Measurements from ENCODE around the gene ARHGAP4.

The ARHGAP4 gene

GRCh38 chrX:153866302-153867019 lies 59.6 kb downstream of the ARHGAP4 start:
- DNase-seq (ENCODE audit: low spot score): no peak

DNA sequence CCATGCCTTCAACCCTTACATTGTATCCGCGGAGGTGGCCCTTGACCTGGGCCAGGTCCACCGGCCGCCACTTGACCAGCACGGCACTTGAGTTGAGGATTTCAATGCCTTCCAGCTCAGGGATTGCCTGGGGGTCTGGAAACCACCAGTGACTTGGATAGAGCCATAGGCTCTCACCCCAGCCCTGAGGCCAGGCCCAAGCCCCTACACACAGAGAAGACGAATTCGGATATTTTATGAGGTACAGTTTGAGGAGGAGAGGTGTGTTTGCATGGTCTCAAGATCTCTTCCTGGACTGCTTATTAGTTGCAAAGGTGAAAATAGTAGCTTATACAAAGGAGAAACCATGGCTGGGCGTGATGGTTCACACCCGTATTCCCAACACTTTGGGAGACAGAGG lies 60.4 kb downstream of the ARHGAP4 start:
- no peak for DNase-seq (ENCODE audit: low spot score)

GRCh38 chrX:153865321-153865580 lies 60.8 kb downstream of the ARHGAP4 start:
- DNase-seq (ENCODE audit: low spot score): no peak

GRCh38 chrX:153864561-153865320 lies 61.3 kb downstream of the ARHGAP4 start:
- no peak for DNase-seq (ENCODE audit: low spot score)

- no peak for DNase-seq (ENCODE audit: low spot score)
Measured at GRCh38 chrX:153864101-153864500, 62.0 kb downstream of the ARHGAP4 start.

DNA sequence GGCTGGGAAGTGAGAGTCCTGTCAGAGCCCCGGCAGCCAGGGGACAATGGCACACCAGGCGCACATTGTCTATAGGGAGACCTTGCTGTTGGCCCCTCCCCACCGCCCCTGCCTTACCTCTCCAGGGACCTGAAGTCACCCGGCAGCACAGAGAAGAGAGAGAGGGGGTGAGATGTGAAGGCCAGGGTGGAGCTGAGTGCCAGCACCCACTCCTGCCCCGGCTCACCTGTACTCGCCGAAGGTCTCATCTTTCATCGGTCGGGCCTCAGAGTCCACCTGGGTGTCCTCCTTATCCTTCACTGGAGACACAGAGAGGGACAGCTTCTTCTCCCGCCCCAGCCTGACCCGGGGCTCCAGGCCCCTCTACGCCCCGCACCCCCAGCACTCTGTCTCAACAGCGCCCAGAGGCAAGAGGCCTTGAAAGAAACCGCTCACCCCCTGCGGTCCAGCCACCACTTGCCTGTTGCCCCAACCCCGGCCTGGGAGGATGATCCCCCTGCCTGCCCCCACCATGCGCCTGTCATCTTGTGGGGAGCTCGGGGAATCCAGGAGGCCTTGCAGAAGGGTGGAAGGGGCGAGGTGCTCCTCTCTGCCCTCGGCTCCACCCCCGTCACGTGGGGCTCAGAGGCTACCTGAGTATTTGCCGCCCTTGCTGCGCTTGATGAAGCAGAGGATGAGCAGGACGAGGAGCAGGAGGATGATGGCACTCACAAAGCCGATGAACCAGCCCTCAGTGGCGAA lies 62.6 kb downstream of the ARHGAP4 start:
- no peak for DNase-seq (ENCODE audit: low spot score)

GRCh38 chrX:153862369-153863250 lies 63.5 kb downstream of the ARHGAP4 start:
- no peak for DNase-seq (ENCODE audit: low spot score)

GRCh38 chrX:153861733-153862310 lies 64.2 kb downstream of the ARHGAP4 start:
- no peak for DNase-seq (ENCODE audit: low spot score)

GRCh38 chrX:153861151-153861550 lies 64.9 kb downstream of the ARHGAP4 start:
- no peak for DNase-seq (ENCODE audit: low spot score)

Measured in kidney tubule cell (primary cell).